Stomach smooth muscle (tissue), 2 donors: ENCODE measurements around the gene FAM53B.

Experiments
- H3K27ac ChIP-seq: one replicate; pipeline ENCODE4 v1.7.0; 2013; ENCODE audit warnings: mild to moderate bottlenecking, low read length, inconsistent platforms
- H3K27me3 ChIP-seq, 2 donors: one replicate each; pipeline ENCODE4 v1.7.0; 2013; ENCODE audit warnings: low read length in 2 of 2; ENCODE audit not compliant: insufficient read depth in 2 of 2, control insufficient read depth in 1 of 2
- H3K36me3 ChIP-seq, 2 donors: one replicate each; pipeline ENCODE4 v1.7.0; 2013; ENCODE audit warnings: low read length in 2 of 2; ENCODE audit not compliant: control insufficient read depth in 2 of 2, insufficient read depth in 2 of 2
- H3K4me1 ChIP-seq: one replicate; pipeline ENCODE4 v1.7.0; 2013; ENCODE audit warnings: low read length; ENCODE audit not compliant: control insufficient read depth, insufficient read depth
- H3K4me3 ChIP-seq, 2 donors: one replicate each; pipeline ENCODE4 v1.7.0; 2013; ENCODE audit warnings: low read length in 2 of 2
- H3K9ac ChIP-seq, 2 donors: one replicate each; pipeline ENCODE4 v1.7.0; 2013; ENCODE audit warnings: low read length in 2 of 2, mild to moderate bottlenecking in 1 of 2
- H3K9me3 ChIP-seq, 2 donors: one replicate each; pipeline ENCODE4 v1.7.0; 2013; ENCODE audit warnings: low read length in 2 of 2; ENCODE audit not compliant: control insufficient read depth in 2 of 2
- donor health status: healthy.
- donor health status: Pancreatic carcinoma.

The FAM53B gene

DNA sequence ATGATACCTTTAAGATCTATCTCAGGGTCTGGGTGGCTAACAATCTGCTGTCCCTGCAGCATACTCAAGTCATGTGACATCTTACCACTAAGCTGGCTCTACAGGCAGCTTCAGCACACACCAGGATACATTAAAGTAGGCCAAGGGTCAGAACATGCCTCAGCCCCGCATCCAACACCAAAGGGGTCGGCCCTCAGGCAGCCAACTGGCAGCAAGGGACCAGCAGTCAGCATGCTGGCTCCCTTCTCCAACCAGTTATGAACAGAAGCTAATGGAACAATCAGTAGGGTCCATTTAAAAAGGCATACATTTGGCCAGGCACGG, 37.1 kb downstream of the FAM53B start:
- Histone ChIP-seq H3K9me3 (no peaks in the 10 kb centered on the region), H3K4me1 (peaks cover 65% of the 10 kb centered on the region), H3K36me3 (peaks cover 3 to 4% of the 10 kb centered on the region in 2 donors), H3K27me3 (no peaks in the 10 kb centered on the region), H3K27ac (no peak overlapping the region), H3K4me3 (no peak overlapping the region), H3K9ac (no peak overlapping the region)

DNA sequence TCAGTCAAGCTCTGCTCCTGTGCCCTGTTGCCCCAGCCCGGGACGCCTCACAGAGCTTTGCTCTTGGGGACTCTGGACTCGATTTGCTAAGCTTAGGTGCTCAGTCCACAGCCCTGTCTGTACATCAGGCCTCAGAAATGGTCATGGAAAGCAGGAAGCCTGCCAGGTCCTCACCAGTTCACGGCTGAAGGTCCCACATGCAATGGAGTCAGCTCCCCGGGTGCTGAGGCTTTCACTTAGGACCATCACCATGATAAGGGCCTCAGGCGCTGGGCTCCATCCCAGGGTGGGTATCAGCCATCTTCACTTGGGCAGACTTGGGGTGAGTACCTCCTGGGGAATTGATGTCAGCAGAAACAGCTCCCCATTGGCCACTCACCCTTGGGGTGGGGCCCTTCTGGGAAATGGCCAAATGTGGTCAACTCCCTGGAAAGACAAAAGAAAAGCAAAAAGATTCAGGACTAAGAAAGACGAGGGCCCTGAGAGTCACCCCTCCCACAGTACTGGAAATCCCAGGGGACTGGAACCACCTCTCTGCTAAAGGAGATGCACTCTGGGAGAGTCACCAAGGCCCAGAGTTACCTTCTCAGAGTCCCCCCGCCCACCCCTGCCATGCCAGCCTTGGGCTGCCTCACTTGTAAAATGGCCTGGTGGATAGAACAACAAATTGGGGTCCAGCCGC, 37.6 kb downstream of the FAM53B start:
- H3K9me3 ChIP-seq: no peaks in the 10 kb centered on the region
- H3K36me3 ChIP-seq: peaks cover 3 to 4% of the 10 kb centered on the region in 2 donors
- H3K4me3 ChIP-seq: no peak overlapping the region
- H3K4me1 ChIP-seq: peaks cover 70% of the 10 kb centered on the region
- no peak overlapping the region for H3K27ac ChIP-seq
- no peak overlapping the region for H3K9ac ChIP-seq
- H3K27me3 ChIP-seq: no peaks in the 10 kb centered on the region

DNA sequence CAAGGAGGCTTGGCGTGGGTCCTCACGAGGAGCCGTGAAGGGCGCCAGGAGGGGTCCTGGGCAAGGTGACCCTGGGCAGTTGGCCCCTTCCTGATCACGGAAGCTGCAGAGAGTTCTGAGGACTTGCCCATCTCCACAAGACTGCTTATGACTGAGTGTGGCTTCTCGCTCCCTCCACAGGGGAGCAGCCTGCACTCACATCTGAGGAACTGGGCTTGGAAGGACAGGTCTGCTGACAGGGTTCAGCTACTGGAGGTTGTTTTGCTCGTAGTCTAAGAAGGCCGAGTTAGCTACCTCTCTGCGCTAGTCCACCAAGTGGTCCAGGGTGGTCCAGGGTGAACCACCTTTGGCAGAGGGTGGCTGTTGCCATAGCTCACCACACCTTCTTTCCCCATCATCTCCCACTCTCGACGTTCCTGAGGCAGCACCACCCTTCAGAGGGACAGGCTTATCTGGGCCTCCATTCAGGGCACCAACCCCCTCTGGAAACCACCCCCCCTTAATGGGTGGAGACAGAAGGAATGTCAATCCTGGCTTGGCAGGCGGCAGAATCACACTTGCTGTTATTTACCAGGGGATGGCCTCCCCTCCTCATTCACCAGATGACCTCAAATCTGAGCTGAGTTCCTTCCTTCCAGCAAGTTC, 38.2 kb downstream of the FAM53B start:
- Histone ChIP-seq H3K36me3 (peaks cover 3 to 4% of the 10 kb centered on the region in 2 donors), H3K27me3 (no peaks in the 10 kb centered on the region), H3K9ac (no peak overlapping the region), H3K4me1 (peaks cover 77% of the 10 kb centered on the region), H3K4me3 (no peak overlapping the region), H3K27ac (no peak overlapping the region), H3K9me3 (no peaks in the 10 kb centered on the region)

DNA sequence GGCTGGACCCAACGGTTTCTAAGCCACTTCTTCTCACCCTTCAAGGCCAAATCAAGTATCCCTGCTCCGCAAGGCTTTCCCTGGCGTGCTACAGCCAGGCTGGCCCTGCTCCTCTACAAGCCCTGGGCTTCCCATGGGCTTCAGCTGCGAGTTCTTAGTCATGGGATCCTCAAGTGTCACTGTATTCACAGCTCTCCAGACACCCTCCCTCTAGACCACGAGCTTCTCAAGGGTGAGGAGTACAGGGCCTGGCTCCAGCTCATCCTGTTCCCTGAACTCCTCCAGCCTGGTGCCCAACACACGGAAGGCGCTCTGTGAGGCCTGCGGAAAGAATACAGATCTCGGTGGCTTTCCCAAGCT, 38.8 kb downstream of the FAM53B start:
- no peak overlapping the region for H3K4me3 ChIP-seq
- peaks cover 3 to 4% of the 10 kb centered on the region in 2 donors for H3K36me3 ChIP-seq
- H3K27me3 ChIP-seq: no peaks in the 10 kb centered on the region
- no peaks in the 10 kb centered on the region for H3K9me3 ChIP-seq
- no peak overlapping the region for H3K27ac ChIP-seq
- peaks cover 82% of the 10 kb centered on the region for H3K4me1 ChIP-seq
- H3K9ac ChIP-seq: no peak overlapping the region

DNA sequence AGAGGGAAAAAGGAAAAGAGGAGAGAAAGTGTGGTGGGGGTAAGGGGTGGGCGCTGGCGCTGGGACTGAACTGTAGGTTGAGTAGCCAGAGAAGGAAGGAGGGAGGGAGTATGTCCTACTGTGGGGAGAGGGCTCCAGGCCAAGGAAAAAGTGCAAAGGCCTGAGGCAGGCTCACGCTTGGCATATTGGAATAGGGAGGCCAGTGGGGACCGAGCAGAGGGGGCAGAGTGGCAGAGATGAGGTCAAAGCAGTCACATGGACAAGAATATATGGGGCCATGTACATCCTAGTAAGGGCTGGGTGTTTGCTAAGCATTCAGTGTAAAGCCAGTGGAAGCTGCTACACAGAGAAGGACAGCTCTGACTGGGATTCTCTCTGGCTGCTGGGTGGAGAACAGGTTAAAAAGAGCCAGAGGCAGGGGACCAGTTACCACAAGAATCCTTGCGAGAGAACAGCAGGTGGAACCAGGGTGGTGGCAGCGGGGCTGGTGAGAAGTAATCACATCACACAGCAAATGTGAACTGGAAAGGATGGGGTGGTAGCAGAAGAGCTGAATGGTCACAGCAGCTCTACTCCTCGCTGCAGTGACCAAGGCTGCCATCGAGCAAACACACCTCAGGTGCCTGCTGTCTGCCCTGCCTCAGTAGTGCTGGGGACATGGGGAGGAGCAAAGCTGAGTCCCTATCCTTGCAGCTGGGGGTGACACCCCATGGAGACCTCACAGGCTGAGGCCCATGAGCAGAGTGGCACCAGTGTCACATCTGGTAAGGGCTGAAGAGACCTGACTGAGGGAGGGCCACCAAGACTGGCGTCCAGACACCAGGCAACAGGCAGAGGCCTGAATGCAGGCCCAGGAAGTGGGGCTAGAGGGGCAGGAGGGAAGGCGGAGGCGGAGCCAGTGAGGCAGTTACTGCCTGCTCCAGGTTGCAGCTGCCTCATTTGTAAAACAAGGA, 39.5 kb downstream of the FAM53B start:
- Histone ChIP-seq H3K27ac (peak overlapping the region; percentile 41), H3K9me3 (no peaks in the 10 kb centered on the region), H3K4me1 (peaks cover 78% of the 10 kb centered on the region), H3K27me3 (no peaks in the 10 kb centered on the region), H3K36me3 (peaks cover 3 to 4% of the 10 kb centered on the region in 2 donors), H3K9ac (no peak overlapping the region), H3K4me3 (no peak overlapping the region)

DNA sequence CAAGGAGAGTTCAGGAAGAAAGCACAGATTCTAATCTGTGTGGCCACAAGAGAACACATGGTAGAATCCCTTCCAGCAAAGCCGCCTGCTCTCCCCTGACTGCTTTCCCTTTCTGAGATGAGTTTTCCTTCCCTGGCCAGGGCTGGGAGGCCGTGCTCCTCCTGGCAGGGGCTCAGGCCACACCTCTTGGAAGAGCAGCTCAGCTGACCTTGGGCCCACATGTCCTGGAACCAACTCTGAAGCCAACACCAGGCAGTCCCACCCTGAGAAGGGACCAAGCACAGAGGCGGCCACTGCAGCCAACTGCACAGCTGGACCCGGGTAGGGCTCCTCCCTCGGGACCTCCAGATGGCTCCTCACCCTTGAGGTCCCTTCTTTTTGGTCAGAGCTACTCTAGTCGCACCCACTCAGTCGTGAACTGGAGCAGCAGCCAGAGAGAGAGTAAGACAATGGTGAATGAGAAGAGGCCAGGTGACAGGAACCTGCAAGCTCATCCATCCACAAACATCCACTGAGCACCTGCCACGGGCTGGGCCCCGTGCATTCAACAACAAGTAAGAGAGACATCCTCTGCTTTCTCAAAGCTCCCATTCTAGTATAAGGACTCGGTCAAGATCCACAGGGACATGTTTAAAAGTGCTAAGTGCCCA, 40.3 kb downstream of the FAM53B start:
- no peak overlapping the region for H3K9ac ChIP-seq

DNA sequence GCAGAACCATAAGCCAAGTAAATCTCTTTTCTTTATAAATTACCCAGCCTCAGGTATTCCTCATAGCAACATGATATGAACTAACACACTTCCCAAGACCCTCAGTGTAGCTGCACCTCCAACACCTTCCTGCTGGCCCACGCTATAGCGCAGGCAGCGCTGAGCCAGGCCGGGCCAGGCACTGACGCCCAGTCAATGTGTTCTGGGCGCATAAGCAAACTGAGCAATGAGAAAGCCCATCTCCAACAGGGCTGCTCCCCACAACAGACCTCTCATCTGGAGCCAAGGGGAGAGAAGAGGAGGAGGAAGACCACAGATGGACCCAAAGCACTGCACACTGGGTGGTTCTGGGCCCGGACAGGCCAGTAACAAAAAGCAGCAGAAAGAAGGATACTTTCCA, 40.8 kb downstream of the FAM53B start:
- H3K4me3 ChIP-seq: no peak overlapping the region
- H3K27me3 ChIP-seq: no peaks in the 10 kb centered on the region
- H3K27ac ChIP-seq: peak overlapping the region; percentile 41
- H3K36me3 ChIP-seq: peaks cover 3 to 4% of the 10 kb centered on the region in 2 donors
- H3K4me1 ChIP-seq: peaks cover 75% of the 10 kb centered on the region
- H3K9me3 ChIP-seq: no peaks in the 10 kb centered on the region
- no peak overlapping the region for H3K9ac ChIP-seq

More for the DNA sequence above, 40.3 kb downstream of the FAM53B start:
- no peaks in the 10 kb centered on the region for H3K9me3 ChIP-seq
- peak overlapping the region; percentile 41 for H3K27ac ChIP-seq
- H3K36me3 ChIP-seq: peaks cover 3 to 4% of the 10 kb centered on the region in 2 donors
- no peaks in the 10 kb centered on the region for H3K27me3 ChIP-seq
- no peak overlapping the region for H3K4me3 ChIP-seq
- peaks cover 76% of the 10 kb centered on the region for H3K4me1 ChIP-seq

DNA sequence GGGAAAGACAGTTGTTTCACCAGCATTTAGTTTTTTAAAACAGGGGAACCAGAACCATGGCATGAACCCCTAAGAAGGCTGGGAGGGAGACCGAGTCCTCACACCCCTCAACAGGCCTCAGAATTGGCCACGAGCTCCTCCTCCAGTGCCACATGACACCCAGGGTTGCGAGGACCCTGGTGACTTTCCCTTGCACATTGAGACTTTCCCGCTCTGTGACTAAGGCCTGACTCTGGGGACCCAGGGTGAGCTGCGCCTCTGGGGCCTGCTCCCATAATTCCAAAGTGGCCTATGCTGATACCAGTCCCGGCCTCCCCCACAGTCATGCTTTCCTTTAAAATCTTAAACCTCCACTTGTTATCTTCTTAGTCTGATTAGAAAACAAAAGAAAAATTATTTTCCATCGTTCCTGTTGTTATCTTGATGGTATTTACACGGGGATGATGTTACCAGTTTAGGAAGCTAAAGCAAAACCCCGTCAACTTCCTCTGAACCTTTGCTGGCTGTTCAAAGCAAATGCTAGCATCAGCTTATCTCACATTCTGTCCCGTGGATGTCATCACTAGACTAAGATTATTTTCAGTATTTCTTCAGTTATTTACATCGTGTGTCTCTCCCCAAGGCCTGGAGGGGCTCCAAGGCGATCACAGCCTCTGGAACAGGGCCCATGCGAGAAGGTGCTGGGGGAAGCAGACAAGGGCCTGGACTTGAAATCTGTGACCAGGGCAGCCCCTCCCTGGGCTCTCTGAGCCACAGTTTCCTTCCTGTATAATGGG, 42.1 kb downstream of the FAM53B start:
- peak overlapping the region; percentile 18 for H3K27ac ChIP-seq
- no peak overlapping the region for H3K9ac ChIP-seq
- H3K9me3 ChIP-seq: no peaks in the 10 kb centered on the region
- H3K4me3 ChIP-seq: peak overlapping the region in 1 of 2 donors; percentile 22
- peaks cover 73% of the 10 kb centered on the region for H3K4me1 ChIP-seq
- H3K27me3 ChIP-seq: no peaks in the 10 kb centered on the region
- peaks cover 3 to 4% of the 10 kb centered on the region in 2 donors for H3K36me3 ChIP-seq

DNA sequence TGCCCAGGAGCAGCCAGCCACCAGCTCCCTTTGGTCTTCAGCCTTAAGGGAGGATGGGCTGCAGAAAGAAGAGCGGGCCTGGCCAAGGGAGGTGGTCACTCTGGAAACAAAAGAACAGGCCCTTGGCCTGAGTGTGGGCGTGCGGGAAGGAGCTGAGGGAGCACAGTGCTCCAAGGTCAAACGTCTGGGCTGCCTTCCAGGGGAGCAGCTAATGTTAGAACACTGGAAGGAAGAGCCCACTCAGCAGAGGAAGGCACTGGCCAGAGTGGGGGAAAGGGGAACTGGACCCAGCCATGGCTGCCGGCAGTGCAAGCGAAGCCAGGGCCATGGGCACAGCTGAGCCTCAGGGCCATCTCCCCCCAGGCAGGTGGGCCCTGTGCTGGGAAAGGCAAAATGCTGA, 42.7 kb downstream of the FAM53B start:
- peak overlapping the region in 1 of 2 donors; percentile 10 for H3K9ac ChIP-seq
- no peaks in the 10 kb centered on the region for H3K27me3 ChIP-seq
- peak overlapping the region; percentile 49 for H3K27ac ChIP-seq
- H3K9me3 ChIP-seq: no peaks in the 10 kb centered on the region
- peaks cover 69% of the 10 kb centered on the region for H3K4me1 ChIP-seq
- H3K4me3 ChIP-seq: peak overlapping the region; percentile 14 to 22
- peaks cover 3 to 4% of the 10 kb centered on the region in 2 donors for H3K36me3 ChIP-seq

DNA sequence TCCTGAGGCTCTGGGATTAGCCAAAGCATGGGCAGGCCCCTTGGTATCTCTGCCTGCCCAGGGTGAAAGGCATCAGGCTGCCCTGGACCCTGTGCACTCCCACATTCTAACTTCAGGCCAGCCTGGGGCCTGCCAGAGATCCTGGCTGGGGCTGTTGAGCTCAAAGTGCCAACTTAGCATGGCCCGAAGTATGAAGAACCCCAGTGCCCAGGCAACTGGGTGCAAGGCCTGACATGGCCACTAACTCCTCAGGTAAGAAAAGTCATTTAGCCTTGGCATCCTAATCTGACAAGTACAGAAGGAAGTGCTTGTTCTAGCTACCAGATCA, 43.2 kb downstream of the FAM53B start:
- H3K27ac ChIP-seq: peak overlapping the region; percentile 49
- peak overlapping the region in 1 of 2 donors; percentile 10 for H3K9ac ChIP-seq
- H3K27me3 ChIP-seq: no peaks in the 10 kb centered on the region
- peaks cover 66% of the 10 kb centered on the region for H3K4me1 ChIP-seq
- no peaks in the 10 kb centered on the region for H3K9me3 ChIP-seq
- peaks cover under 1 to 4% of the 10 kb centered on the region in 2 donors for H3K36me3 ChIP-seq
- peak overlapping the region; percentile 14 to 22 for H3K4me3 ChIP-seq
